Stimulated activated CD8-positive, alpha-beta memory T cell treated with anti-CD3 and anti-CD28 coated beads, Interleukin-4, amount 100 ng/mL, for 48 hours (primary cell): ENCODE results near the gene G2E3.
"Not testable (repeated sequence)": the region's sequence is repeated elsewhere in the genome, so short reads cannot be mapped to it uniquely, and the experiment has no call there.

Experiments used
- DNase-seq: peaks from one replicate; pipeline ENCODE4 v3.0.0-alpha.2; 2020

The G2E3 gene

GRCh38 chr14:30564235-30564867 is 5.4 kb downstream of the G2E3 start:
- no peak for DNase-seq

GRCh38 chr14:30564868-30565248 is 5.9 kb downstream of the G2E3 start:
- no peak for DNase-seq

GRCh38 chr14:30569216-30569902 is 10.4 kb downstream of the G2E3 start:
- no peak for DNase-seq

- DNase-seq, result no peak
Observed at GRCh38 chr14:30569903-30570226, 10.9 kb downstream of the G2E3 start.

GRCh38 chr14:30572237-30572636 is 13.3 kb downstream of the G2E3 start:
- DNase-seq, result no peak

- no peak for DNase-seq
Observed at GRCh38 chr14:30572771-30573170, 13.8 kb downstream of the G2E3 start.

GRCh38 chr14:30573226-30573814 is 14.4 kb downstream of the G2E3 start:
- no peak for DNase-seq

- DNase-seq, result no peak
Observed at GRCh38 chr14:30573966-30574365, 15.0 kb downstream of the G2E3 start.

- not testable (repeated sequence) for DNase-seq
Observed at GRCh38 chr14:30574777-30575176, 15.8 kb downstream of the G2E3 start.

GRCh38 chr14:30576333-30576732 is 17.4 kb downstream of the G2E3 start:
- not testable (repeated sequence) for DNase-seq

- DNase-seq, result no peak
Observed at GRCh38 chr14:30580616-30581282, 21.8 kb downstream of the G2E3 start.

- no peak for DNase-seq
Observed at GRCh38 chr14:30581283-30581625, 22.3 kb downstream of the G2E3 start.

- no peak for DNase-seq
Observed at GRCh38 chr14:30582376-30582775, 23.4 kb downstream of the G2E3 start.

- no peak for DNase-seq
Observed at GRCh38 chr14:30584058-30584630, 25.2 kb downstream of the G2E3 start.

GRCh38 chr14:30585204-30585603 is 26.2 kb downstream of the G2E3 start:
- DNase-seq, result no peak

GRCh38 chr14:30587141-30587540 is 28.2 kb downstream of the G2E3 start:
- no peak for DNase-seq

GRCh38 chr14:30588873-30589272 is 29.9 kb downstream of the G2E3 start:
- DNase-seq, result no peak

- DNase-seq, result no peak
Observed at GRCh38 chr14:30596935-30597334, 38.0 kb downstream of the G2E3 start.

GRCh38 chr14:30597504-30597903 is 38.5 kb downstream of the G2E3 start:
- no peak for DNase-seq

- no peak for DNase-seq
Observed at GRCh38 chr14:30600922-30601918, 42.3 kb downstream of the G2E3 start.

GRCh38 chr14:30603402-30603801 is 44.4 kb downstream of the G2E3 start:
- DNase-seq, result no peak

- DNase-seq, result not testable (repeated sequence)
Observed at GRCh38 chr14:30604696-30605095, 45.7 kb downstream of the G2E3 start.
